HCT116 (cell line): Measurements from ENCODE around the gene TJP1. TPM values are rescaled to one million over a fixed set of nuclear protein-coding genes. Genes with fewer than 3 reads are reported as not detected.

Experiments
- ATAC-seq: fragments of 200-7000 bp; cut with Tn5 transposase; 2 replicates; pipeline ENCODE4 v1.9.1; 2020; ENCODE audit warnings: mild to moderate bottlenecking, moderate library complexity
- BruUV-seq: library from RNA; stranded (reverse); fragments of 400-500 nt; replicated peaks from 2 replicates; lab custom pipeline; 2021; lab: Mats Ljungman, UMichigan
- CTCF ChIA-PET: fragments of 300-600 bp; sonication (Branson Sonifier 250); formaldehyde crosslinking; loops from one replicate; lab custom pipeline; 2021; ENCODE audit warnings: antibody characterized with exemption; lab: Charles Lee
- POLR2A ChIA-PET: fragments of 300-600, 350-600 bp; sonication (Branson Sonifier 250); formaldehyde crosslinking; loops from one replicate; lab custom pipeline; 2021; ENCODE audit warnings: antibody characterized with exemption; lab: Charles Lee
- RAD21 ChIA-PET, 2 experiments: fragments of 300-600 bp; sonication (Branson Sonifier 250); formaldehyde crosslinking; loops; one replicate each; lab custom pipeline; 2023; ENCODE audit warnings: low total read pairs in 2 of 2; ENCODE audit not compliant: uncharacterized antibody in 2 of 2, unreplicated experiment in 2 of 2, low non-redundant PET in 1 of 2; lab: Charles Lee
- DNase-seq: peaks from one replicate; pipeline ENCODE4 v3.0.0-alpha.2; 2010; ENCODE audit warnings: low read depth, low spot score
- H2AFZ ChIP-seq: fragments of 200-600 bp; shearing (Covaris generic), sonication (generic); 2 replicates; pipeline ENCODE4 v1.6.1; 2017; ENCODE audit warnings: low read depth, mixed run types, mixed read lengths, antibody characterized with exemption, low read length; ENCODE audit not compliant: poor library complexity, severe bottlenecking
- H3K27ac ChIP-seq: 2 replicates; pipeline ENCODE4 v1.5.1; 2012; ENCODE audit warnings: low read depth, low read length
- H3K27me3 ChIP-seq: fragments of 200-600 bp; sonication (generic); 2 replicates; pipeline ENCODE4 v1.6.1; 2016; ENCODE audit warnings: mixed run types, low read length, mixed read lengths; ENCODE audit not compliant: insufficient read depth
- H3K36me3 ChIP-seq, 2 experiments: fragments of 200-500 bp in 1 of 2; fragments of 200-600 bp in 1 of 2; sonication (Bioruptor generic) in 1 of 2; sonication (generic) in 1 of 2; 2 replicates each; pipeline versions ENCODE4 v1.5.1 to v1.6.1; 2014 to 2016; ENCODE audit warnings: low read length in 2 of 2, inconsistent platforms in 1 of 2, mixed read lengths in 1 of 2, mixed run types in 1 of 2; ENCODE audit not compliant: insufficient read depth in 2 of 2, control insufficient read depth in 1 of 2
- H3K4me1 ChIP-seq, 2 experiments: fragments of 200-600 bp in 1 of 2; sonication (generic) in 1 of 2; 2 replicates each; pipeline versions ENCODE4 v1.5.1 to v1.6.1; 2012 to 2017; ENCODE audit warnings: low read length in 2 of 2, inconsistent platforms in 1 of 2, mild to moderate bottlenecking in 1 of 2, mixed read lengths in 1 of 2, mixed run types in 1 of 2, moderate library complexity in 1 of 2; ENCODE audit not compliant: insufficient read depth in 2 of 2, control insufficient read depth in 1 of 2
- H3K4me2 ChIP-seq: fragments of 200-600 bp; sonication (generic); 2 replicates; pipeline ENCODE4 v1.6.1; 2017; ENCODE audit warnings: mixed run types, low read length, mixed read lengths
- H3K4me3 ChIP-seq, 2 experiments: fragments of 200-600 bp in 1 of 2; sonication (generic) in 1 of 2; replicated peaks in 1 of 2; 2 replicates each; pipeline ENCODE4 v1.5.1; 2011 to 2016; ENCODE audit warnings: low read length in 2 of 2, control low read depth in 1 of 2, low read depth in 1 of 2, mild to moderate bottlenecking in 1 of 2, mixed read lengths in 1 of 2, mixed run types in 1 of 2
- H3K79me2 ChIP-seq: fragments of 200-600 bp; sonication (generic); 2 replicates; pipeline ENCODE4 v1.6.1; 2017; ENCODE audit warnings: mild to moderate bottlenecking, mixed run types, low read length, moderate library complexity, mixed read lengths; ENCODE audit not compliant: insufficient read depth
- H3K9ac ChIP-seq: fragments of 200-600 bp; sonication (generic); 2 replicates; pipeline ENCODE4 v1.6.1; 2016; ENCODE audit warnings: low read length, mixed read lengths
- H3K9me2 ChIP-seq: fragments of 200-600 bp; sonication (generic), shearing (Covaris generic); 2 replicates; pipeline ENCODE4 v1.6.1; 2017; ENCODE audit warnings: mixed run types, mild to moderate bottlenecking, moderate library complexity; ENCODE audit not compliant: insufficient read depth
- H3K9me3 ChIP-seq, 2 experiments: fragments of 200-500 bp in 1 of 2; fragments of 200-600 bp in 1 of 2; sonication (Bioruptor generic) in 1 of 2; sonication (generic) in 1 of 2; 2 replicates each; pipeline ENCODE4 v1.6.1; 2014 to 2017; ENCODE audit warnings: low read length in 2 of 2, mixed read lengths in 2 of 2, inconsistent platforms in 1 of 2, low read depth in 1 of 2, mild to moderate bottlenecking in 1 of 2, mixed run types in 1 of 2, moderate library complexity in 1 of 2; ENCODE audit not compliant: control insufficient read depth in 1 of 2, insufficient read depth in 1 of 2
- H4K20me1 ChIP-seq: fragments of 200-600 bp; sonication (generic), shearing (Covaris generic); 2 replicates; pipeline ENCODE4 v1.6.1; 2017; ENCODE audit warnings: mixed run types, mild to moderate bottlenecking, moderate library complexity; ENCODE audit not compliant: insufficient read depth
- ATF3 ChIP-seq: IDR thresholded peaks from 2 replicates; pipeline ENCODE4 v1.6.1; 2012
- CBX3 ChIP-seq: IDR thresholded peaks from 2 replicates; pipeline ENCODE4 v1.6.1; 2012; ENCODE audit warnings: low read depth
- CTCF ChIP-seq, 3 experiments: fragments of 200-600 bp in 1 of 3; sonication (generic) in 1 of 3; IDR thresholded peaks in 2 of 3; conservative IDR thresholded peaks in 1 of 3; 2 replicates each; pipeline ENCODE4 v1.5.1; 2012 to 2017; ENCODE audit warnings: low read depth in 2 of 3, low read length in 2 of 3, antibody characterized with exemption in 1 of 3, borderline replicate concordance in 1 of 3, control low read depth in 1 of 3, mild to moderate bottlenecking in 1 of 3, mixed read lengths in 1 of 3, mixed run types in 1 of 3, moderate library complexity in 1 of 3; ENCODE audit not compliant: insufficient read depth in 1 of 3
- EGR1 ChIP-seq: IDR thresholded peaks from 2 replicates; pipeline ENCODE4 v1.6.1; 2012; ENCODE audit warnings: low read depth
- ELF1 ChIP-seq: IDR thresholded peaks from 2 replicates; pipeline ENCODE4 v1.6.1; 2012; ENCODE audit warnings: low read depth, borderline replicate concordance
- EZH2 ChIP-seq: fragments of 200-600 bp; sonication (generic); IDR thresholded peaks from 2 replicates; pipeline ENCODE4 v1.6.1; 2017; ENCODE audit warnings: antibody characterized with exemption, mixed run types
- EZH2phosphoT487 ChIP-seq: fragments of 200-600 bp; IDR thresholded peaks from 2 replicates; pipeline ENCODE4 v1.6.1; 2018; ENCODE audit warnings: antibody characterized with exemption, borderline replicate concordance
- MAX ChIP-seq: IDR thresholded peaks from 2 replicates; pipeline ENCODE4 v1.6.1; 2012
- POLR2AphosphoS5 ChIP-seq: IDR thresholded peaks from 2 replicates; pipeline ENCODE4 v1.6.1; 2011; ENCODE audit warnings: mild to moderate bottlenecking, low read depth, low read length, moderate library complexity
- SIN3A ChIP-seq: IDR thresholded peaks from 2 replicates; pipeline ENCODE4 v1.6.1; 2012; ENCODE audit warnings: low read depth
- SRF ChIP-seq: IDR thresholded peaks from 2 replicates; pipeline ENCODE4 v1.6.1; 2012; ENCODE audit warnings: low read depth
- TCF7L2 ChIP-seq: IDR thresholded peaks from 2 replicates; pipeline ENCODE4 v1.7.0; 2011; ENCODE audit warnings: borderline replicate concordance, inconsistent platforms; ENCODE audit not compliant: insufficient read depth, insufficient read length; ENCODE audit errors: extremely low read depth
- YY1 ChIP-seq: IDR thresholded peaks from 2 replicates; pipeline ENCODE4 v1.6.1; 2011; ENCODE audit warnings: low read length, low read depth, moderate library complexity, mild to moderate bottlenecking; ENCODE audit not compliant: insufficient replicate concordance; ENCODE audit errors: extremely low read depth
- ZBTB33 ChIP-seq: IDR thresholded peaks from 2 replicates; pipeline ENCODE4 v1.6.1; 2011; ENCODE audit warnings: mild to moderate bottlenecking, low read length, moderate library complexity; ENCODE audit not compliant: insufficient replicate concordance; ENCODE audit errors: extremely low read depth
- ZFX ChIP-seq: fragments of 450-650 bp; IDR thresholded peaks from 2 replicates; pipeline ENCODE4 v1.6.1; 2017
- ZNF274 ChIP-seq: fragments of 200-500 bp; sonication (Bioruptor generic); IDR thresholded peaks from 2 replicates; pipeline ENCODE4 v1.6.1; 2014; ENCODE audit warnings: mild to moderate bottlenecking, low read depth, low read length, inconsistent platforms
- intact Hi-C: fragments of 100-400 bp; cut with micrococcal nuclease; formaldehyde crosslinking; loops from 2 replicates; pipeline ENCODE4 v1.10.0; 2022
- total RNA-seq: library from RNA; stranded (reverse); gene quantifications from one replicate; pipeline ENCODE4 v1.2.1, GENCODE V29; 2021; ENCODE audit not compliant: unreplicated experiment

The TJP1 gene
- total RNA-seq, 1 experiment from 2014 or later = 83.6 TPM

- ChIA-PET CTCF (no interaction called here), POLR2A (interaction anchor here (0.6 kb wide), 1 partner anchor 71 kb away, joined by 4 read pairs; no protein-coding TSS in a partner anchor), RAD21 (no interaction called here)
- Histone ChIP-seq H3K79me2 (peaks cover 100% of the 10 kb centered on the region), H3K4me1 (peaks cover 3 to 39% of the 10 kb centered on the region in 2 experiments; a peak in 3 of 4 replicates), H4K20me1 (peaks cover 8% of the 10 kb centered on the region; the same call in 1 of the 2 replicates), H3K9me2 (no peaks in the 10 kb centered on the region), H3K9ac (no peak overlapping the region), H3K27ac (no peak overlapping the region), H3K36me3 (peaks cover 0 to 5% of the 10 kb centered on the region in 2 experiments; a peak in 1 of 4 replicates), H2AFZ (no peak overlapping the region), H3K9me3 (no peaks in the 10 kb centered on the region), H3K27me3 (no peaks in the 10 kb centered on the region), H3K4me2 (no peak overlapping the region), H3K4me3 (no peak overlapping the region)
- no TSS peak for BruUV-seq
- no peak for TF ChIP-seq MAX
- intact Hi-C loops = no loop called here
- no peak for ATAC-seq
- DNase-seq = no peak
Observed at GRCh38 chr15:29778382-29778781, 43.9 kb downstream of the TJP1 start.

- BruUV-seq = no TSS peak
- no peak overlapping the region for H3K4me3 ChIP-seq
- ATAC-seq = no peak
- H3K9me3 ChIP-seq = no peaks in the 10 kb centered on the region
- H2AFZ ChIP-seq = no peak overlapping the region
- peaks cover 8% of the 10 kb centered on the region; the same call in 1 of the 2 replicates for H4K20me1 ChIP-seq
- ChIA-PET CTCF (no interaction called here), POLR2A (no interaction called here), RAD21 (no interaction called here)
- H3K9ac ChIP-seq = no peak overlapping the region
- no peaks in the 10 kb centered on the region for H3K27me3 ChIP-seq
- H3K4me1 ChIP-seq = peaks cover 3 to 26% of the 10 kb centered on the region in 2 experiments; a peak in 3 of 4 replicates
- no peak overlapping the region for H3K27ac ChIP-seq
- peaks cover 0 to 5% of the 10 kb centered on the region in 2 experiments; a peak in 1 of 4 replicates for H3K36me3 ChIP-seq
- DNase-seq = no peak
- no peak overlapping the region for H3K4me2 ChIP-seq
- peaks cover 97% of the 10 kb centered on the region for H3K79me2 ChIP-seq
- intact Hi-C loops = no loop called here
- H3K9me2 ChIP-seq = no peaks in the 10 kb centered on the region
- TF ChIP-seq CBX3 (no peak), ELF1 (no peak), EZH2phosphoT487 (no peak), EZH2 (no peak), EGR1 (no peak), ATF3 (no peak), SRF (no peak), CTCF (IDR thresholded peaks at IDR 0.05 in 2 of 3, conservative IDR thresholded peaks at IDR 0.05 in 1 of 3; ENCODE audit: borderline replicate concordance in 1 of 3, insufficient read depth in 1 of 3, low read depth in 2 of 3, low read length in 2 of 3) (no peak), SIN3A (no peak), YY1 (no peak), TCF7L2 (no peak), ZBTB33 (no peak), ZNF274 (no peak), POLR2AphosphoS5 (no peak), MAX (no peak), ZFX (no peak)
Observed at GRCh38 chr15:29776859-29777258, 45.4 kb downstream of the TJP1 start.
